ENCODE measurements around the gene KCNA2.

KCNA2 gene

DNA sequence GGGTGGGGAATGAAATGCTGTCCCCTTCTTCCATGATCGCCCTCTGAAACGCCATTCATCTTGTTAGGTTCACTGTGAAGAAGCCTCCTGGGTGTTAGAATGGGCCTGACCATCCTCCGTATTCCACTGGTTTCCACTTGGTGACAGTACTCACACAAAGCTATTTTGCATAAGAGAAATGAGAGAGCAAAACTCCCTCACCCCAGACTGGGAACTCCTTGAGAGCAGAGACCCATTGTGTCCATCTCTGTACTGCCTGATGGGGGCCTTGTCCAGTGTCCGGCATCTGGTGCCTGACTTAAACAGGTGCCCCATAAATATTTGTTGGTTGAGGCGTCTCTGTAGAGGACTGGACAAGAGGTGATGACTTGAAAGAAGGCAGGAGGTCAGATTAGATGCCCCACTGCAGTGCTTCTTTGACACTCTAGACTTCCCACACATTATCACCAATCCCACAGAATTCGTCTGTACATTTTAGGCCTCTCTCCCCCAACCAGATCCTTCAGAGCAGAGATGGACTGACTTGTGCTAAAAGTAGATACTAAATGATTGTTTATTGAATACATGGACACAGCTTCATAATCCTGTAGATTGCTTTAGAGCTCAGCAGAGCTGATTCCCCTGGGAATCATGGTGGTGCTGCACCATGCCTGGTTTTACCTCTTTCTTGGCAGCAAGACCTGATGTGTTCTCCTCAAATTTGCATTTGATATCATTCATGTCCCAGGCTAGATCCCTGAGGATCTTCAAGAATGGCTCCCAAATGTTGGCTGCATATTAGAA, 22.4 kb upstream of the KCNA2 start:
- DNase-seq (ENCODE audit: low read depth) = no peak

DNA sequence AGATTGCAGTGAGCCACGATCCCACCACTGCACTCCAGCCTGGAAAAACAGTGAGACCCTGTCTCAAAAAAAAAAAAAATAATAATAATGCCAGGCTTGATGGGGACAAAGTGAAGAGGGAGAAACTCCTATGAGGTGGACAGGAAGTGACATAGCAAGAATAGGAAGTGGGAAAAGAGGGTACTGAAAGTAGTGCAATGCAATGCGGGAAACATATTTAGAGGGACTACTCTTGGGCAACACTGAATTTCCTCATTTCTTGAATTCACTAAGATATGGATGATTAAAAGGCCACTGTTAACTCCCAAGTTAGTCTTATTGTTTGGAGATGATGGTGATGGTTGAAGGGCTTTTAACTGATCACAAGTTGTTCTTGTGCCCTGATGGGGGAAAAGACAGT, 21.6 kb upstream of the KCNA2 start:
- DNase-seq (ENCODE audit: low read depth) = no peak

DNA sequence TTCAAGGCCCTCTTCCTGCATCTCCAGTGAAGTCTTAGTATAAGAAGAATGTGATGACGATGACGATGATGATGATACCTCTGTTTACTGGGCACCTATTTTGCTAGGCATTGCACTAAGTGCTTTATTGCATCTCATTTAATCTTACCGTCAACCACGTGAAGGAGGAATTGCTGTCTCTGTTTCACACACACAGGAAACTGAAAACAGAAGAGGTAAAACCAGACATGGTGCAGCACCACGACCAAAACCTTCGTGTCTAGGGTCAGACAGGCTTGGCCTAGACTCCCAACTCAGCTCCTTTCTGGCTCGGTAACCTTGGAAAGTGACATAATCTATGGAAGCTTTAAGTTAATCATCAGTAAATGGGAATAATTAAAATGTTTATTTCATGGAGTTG, 20.7 kb upstream of the KCNA2 start:
- no peak for DNase-seq (ENCODE audit: low read depth)

DNA sequence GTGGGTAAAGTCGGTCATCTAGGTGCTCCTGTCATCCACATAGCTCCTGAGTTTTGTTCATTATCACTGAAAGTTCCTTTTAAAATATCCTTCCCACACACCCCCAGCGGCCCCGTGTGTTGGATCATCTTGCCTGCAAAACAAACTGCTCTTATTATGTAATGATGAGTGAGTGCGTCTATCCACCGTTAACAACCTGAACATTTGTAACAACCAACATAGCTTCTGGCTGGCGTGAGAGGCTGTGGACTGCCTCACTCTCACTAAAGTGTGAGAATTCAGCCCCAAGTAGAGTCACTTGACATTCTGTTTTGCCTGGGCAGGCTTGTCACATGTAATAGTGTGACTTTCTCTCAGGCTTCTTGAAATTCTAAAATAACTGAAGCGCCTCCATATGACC, 14.5 kb upstream of the KCNA2 start:
- no peak for DNase-seq (ENCODE audit: low read depth)

DNA sequence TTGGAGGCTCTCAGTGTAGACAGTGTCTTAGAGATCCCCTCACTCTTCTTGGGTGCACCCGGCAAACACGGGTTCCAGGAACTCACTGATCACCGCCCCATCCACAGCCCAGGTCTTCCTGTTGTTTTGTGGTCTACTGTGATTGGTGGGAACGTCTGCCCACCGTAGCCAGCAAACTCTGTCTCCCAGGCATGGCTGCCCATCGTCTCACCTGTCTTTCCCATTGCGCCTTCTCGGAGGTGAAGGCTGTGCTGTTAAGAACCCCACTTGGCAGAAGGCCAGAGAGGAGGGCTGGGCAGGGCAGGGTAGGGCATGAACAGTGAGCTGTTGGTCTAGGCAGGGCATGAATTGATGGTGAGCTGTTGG, 14.1 kb upstream of the KCNA2 start:
- no peak for DNase-seq (ENCODE audit: low read depth)

DNA sequence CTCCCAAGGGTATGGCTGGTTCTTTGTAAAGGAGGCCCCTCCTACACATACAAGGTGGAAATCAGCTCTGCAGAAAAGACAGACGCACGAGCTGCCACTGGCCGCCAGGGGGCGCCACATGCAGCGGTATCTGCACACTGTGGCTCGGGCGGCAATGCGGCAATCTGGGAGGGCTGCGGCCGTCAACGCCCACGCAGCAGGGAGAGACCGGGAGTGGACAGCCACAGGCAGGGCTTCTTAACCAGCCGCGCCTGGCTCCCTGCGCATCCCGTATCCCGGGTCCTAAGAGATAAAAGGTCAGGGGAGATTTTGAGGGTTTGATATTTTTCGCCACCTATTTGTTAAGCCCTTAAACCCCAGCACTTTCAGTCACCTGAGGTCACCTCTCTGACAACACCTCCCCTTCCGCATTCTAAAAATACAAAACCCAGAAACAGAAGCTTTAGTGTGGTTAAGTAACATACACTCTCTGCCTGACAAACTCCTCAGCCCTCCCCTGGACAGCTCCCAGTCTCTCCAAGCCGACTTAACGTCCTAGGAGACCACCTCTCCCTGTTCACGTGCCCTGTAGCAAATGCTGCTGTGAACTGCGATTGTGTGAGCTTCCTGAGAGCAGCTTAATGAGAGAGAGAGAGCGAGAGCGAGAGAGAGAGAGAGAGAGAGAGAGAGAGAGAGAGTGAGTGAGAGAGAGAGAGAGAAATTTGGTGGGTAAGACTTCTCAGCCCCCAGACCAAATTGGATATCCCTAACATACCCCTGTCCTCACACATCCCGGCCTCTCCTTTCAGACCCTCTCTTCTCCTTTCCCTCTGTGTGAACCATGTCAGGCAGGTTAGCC, 13.5 kb upstream of the KCNA2 start:
- no peak for DNase-seq (ENCODE audit: low read depth)

DNA sequence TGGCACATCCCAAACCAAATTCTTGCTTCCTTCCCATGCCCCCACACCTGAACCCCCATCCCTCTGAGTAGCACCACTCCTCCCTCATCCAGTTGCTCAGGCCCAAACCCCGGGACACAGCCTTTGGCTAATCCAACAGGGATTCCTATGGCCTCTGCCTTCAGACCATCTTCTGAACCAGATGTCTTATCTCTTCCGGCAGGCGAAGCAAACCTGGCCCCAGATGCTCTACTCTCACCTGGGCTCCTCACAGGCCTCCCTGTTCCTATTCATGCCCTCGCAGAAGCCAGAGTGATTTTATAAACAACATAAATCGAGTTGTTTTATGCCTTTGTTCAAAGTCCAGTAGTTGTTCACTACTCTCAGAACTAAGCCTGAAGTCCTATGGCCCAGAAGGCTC, 12.5 kb upstream of the KCNA2 start:
- no peak for DNase-seq (ENCODE audit: low read depth)

DNA sequence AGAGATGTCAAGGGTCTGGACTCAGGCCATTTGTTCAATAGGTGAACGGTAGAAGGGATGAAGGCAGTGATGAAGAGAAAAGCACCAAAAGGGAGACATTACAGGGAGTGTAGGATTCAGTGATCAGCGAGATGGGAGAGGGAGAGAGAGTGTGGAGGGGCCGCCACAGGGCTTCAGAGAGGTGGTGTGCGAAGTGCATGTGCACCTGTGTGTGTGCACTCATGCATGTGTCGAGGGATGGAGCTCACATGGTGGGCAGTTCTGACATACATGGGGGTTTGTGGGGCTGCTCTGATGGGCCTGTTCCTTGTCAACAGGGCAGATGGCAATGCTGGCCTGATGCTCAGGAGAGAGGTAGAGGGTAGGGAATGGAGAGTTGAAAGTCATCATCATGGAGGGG, 11.4 kb upstream of the KCNA2 start:
- DNase-seq (ENCODE audit: low read depth) = no peak

DNA sequence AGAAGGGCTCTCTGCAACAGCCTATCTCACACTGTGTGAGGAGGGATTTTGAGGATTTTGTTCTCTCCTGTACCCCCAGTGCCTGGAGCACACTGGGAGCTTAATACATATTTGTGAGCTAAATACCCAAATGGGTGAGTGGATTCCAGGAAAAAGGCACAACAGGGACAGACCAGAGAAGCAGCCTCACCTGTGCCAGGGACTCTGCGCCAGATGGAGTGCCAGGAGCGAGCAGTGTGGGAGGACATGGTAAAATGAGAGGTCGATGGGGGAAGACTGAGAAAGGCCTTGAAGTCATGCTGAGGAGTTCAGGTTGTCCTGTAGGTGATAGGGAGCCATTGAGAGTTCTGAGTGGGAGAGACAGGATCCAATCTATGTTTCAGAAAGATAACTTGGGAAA, 11.0 kb upstream of the KCNA2 start:
- no peak for DNase-seq (ENCODE audit: low read depth)

DNA sequence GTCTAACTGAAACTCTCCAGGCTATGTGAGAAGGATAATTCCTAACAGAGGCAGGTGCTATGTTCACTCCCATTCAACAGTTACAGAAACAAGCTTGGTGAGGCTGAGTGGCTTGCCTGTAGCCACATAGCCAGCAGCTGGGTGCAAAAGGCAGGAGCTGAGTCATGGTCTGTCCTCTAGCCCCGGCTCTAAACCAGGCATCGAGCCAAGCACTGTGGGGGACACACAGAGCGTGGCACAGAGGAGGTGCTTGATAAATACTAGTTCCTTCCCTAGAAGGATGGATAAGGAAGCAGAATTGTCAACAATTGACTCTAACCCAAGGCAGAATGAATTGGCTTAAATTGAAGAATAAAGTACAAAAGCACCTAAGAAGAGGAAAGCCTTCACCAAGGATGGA, 10.4 kb upstream of the KCNA2 start:
- DNase-seq (ENCODE audit: low read depth) = no peak

DNA sequence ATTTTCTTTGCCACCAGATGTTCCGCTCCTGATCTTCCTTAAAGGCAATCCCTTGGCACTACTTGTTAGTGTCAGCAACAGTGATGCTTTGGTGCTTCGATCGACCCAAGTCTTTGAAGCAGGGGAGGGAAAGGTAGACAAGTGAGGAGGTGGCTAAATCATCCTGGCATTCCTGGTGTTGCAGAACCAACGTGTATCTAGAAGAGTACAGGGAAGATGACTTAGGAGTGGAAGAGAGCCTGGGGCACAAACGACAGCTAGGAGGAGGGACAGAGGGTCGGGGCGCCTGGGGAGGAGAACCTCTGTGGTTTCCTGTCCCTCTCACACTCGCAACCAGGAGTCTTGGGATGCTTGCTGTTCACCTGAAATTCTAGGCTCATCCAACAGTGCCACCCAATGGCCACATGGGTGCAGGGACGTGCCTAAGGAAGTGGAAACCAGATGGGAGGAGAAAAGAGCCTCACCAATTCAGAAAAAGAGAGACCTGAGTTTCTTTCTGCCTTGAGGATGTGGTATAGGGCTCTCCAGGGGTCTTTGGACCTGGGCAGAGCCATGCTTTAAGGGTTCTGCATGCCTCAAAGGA, 9.5 kb upstream of the KCNA2 start:
- no peak for DNase-seq (ENCODE audit: low read depth)

DNA sequence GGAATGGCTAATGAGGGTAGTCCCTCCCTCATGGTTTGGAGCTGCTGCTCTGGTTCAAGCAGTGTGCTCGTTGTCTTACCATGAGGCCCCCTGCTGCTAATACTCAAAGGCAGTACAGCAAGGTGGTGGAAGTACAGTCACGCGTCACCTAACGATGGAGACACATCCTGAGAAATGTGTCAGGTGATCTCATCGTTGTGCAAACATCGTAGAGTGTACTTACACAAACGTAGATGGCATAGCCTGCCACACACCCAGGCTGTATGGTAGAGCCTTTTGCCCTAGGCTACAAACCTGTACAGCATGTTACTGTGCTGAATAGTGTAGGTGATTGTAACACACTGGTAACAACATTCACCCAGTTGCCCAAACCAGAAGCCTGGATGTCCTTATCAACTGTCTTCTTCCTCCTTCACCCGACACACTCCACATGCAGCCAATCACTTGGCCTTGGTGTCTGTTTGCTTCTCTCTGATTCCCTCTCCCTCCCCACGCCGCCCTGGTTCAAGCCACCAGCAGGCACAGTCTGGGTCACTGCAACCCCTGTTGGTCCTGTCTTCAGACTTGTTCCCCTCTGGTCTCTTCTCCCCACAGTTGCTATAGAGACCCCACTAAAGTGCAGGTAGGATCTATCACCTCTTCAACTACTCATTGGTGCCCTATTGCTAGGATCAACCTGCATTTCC, 6.0 kb upstream of the KCNA2 start:
- DNase-seq (ENCODE audit: low read depth) = no peak

DNA sequence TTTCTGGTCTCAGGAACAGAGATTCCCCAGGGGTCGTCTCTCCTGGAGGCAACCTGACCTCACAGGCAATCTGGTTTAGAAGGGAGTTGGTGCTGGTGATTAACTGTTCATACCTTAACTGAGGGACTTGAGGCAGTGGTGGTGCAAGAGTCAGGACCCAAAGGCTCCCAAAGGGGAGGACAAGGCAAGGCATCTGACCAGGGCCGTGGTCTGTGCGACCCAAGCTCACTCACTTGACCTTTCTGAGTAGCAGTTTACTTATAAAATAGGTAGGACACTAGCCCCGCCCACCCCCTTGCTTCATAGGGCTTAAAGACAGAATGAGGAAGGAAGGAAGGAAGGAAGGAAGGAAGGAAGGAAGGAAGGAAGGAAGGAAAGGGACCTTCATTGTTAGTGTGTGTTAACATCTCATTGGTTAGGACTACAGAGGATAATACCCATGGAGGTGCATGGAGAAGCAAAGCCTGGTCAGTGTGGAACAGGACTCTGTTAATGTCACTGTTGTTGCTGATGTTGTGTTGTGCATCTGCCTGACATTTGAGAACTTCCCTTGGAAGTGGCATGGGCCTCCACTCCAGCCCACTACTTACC, 4.6 kb upstream of the KCNA2 start:
- DNase-seq (ENCODE audit: low read depth) = no peak

DNA sequence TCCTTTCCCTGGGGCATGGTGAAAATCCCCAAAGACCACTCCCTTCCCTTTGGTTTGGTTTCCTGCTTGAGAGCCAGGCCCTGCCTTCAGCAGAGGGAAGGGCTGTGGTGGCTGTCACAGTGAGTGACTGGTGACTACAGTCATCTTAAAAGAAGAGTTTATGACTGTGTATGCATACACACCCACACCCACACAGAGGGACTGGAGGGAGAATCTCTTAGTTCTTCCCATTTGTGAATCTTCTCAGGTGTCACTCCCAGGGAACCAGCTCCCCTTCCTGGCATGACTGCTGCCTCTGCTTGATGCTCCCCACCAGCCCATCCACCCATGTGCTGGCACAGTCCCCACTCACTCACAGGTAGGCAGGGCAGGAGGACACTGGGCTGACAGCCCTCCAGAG, 3.9 kb upstream of the KCNA2 start:
- DNase-seq (ENCODE audit: low read depth) = no peak

DNA sequence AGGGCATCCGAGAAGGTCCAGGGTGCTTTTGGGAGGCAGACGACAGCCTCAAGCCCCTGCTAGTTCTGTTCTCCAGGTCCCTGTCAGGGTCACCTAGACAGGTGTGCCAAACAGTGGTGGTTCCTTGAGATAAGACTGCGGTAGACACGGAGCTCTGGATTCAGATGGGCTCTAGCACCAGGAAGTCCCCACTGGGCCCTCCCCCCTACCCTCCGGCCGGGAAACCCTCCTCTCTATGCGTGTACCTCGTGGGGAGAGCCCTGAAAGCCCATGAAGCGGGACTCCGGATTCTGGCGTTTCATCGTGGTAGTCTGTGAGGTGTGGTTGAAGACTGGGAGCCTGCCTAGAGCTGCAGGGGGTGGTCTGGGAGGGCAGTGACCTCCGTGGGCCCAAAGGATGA, 2.1 kb upstream of the KCNA2 start:
- DNase-seq (ENCODE audit: low read depth) = no peak

DNA sequence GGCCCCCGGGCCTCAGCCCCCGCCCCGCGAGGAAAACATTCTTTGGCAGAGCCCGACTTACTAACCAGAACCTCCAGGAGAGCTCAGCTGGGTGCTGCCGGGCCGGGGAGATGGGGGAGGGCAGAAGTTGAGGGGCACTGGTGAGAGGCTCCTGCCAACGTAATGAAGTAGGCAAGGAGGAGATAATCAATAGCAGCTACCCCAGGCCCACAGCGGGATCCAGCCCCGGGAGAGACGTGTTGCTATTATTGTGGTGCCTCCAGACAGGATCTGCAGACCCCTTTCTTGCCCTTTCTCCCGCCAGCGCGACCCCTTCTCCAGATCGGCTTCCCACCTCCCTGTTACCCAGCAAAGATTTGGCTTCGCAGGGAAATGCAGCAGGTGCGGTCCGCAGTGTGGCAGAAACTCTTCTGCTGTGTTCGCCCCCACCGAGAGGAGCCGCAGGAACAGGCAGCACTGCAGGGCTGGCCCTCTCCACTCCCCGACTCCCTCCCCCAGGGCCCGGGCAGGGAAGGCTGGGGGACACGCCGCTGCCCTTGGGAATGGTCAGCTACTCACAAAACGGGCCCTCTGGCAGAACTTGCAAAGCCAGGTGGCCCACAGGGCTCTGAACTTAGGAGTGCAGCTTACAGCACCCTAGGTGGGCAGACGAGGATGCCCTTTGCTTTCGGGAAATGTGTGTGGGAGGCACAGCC, 1.5 kb upstream of the KCNA2 start:
- no peak for DNase-seq (ENCODE audit: low read depth)

DNA sequence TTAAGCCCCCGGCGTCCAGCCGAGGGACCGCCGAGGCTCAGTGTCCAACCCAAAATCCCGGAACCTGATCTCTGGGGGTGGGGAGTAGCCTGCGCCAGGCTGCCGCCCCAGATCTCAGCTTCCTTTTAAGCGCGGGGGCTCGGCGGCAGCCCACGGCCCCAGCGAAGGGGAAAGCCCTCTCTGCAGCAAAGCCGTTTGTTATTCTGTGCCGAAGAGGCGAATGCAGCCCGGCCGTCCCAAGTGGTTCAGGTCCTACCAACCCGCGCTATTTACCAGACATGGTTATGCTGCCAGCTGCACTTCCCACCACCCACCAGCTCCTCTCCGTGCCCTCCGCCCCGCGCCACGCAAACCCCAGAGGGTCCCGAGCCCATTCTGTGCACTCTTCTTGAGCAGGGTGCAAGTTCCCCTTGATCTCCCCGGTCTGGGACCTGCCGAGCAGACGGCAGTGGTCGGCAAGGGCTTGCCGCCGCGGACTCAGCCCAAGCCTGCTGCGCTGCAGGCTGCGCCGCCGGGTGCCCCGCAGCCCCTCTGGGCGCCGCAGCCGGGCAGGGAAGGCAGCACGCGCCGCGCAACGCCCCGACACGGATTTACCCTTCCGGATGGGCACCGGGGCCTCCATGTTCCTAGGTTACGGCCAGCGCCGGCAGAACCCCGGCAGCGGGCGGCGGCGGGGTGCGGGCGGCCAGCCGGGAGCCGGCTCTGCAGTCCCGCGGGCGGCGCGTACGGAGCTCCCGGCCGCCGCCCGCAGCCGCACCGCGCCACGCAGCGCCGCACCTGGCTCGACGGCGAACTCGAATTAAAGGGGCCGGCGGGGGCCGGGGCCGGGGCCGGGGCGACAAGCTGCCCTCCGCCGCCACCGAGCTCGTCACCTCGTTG, 738 bp upstream of the KCNA2 start:
- no peak for DNase-seq (ENCODE audit: low read depth)

DNA sequence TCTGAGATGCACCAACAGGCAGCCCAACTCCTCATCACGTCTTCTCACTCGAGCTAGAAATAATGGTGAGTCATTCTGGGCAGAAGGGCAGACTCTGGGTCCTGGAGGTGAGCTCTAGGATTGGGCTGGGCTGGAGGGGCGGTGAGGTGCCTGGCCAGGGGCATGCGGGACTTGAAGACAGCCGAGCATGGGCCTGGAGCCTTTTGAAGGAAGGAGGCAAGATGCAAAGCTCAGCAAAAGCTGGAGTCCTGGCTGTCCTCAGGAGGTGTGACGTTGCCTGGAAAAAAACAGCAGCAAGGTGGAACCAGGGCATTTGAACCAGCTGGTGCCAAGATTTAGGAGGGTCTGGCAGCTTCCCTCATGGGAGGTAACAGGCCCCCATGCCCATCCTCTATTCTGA, 712 bp downstream of the KCNA2 start:
- DNase-seq (ENCODE audit: low read depth) = no peak

DNA sequence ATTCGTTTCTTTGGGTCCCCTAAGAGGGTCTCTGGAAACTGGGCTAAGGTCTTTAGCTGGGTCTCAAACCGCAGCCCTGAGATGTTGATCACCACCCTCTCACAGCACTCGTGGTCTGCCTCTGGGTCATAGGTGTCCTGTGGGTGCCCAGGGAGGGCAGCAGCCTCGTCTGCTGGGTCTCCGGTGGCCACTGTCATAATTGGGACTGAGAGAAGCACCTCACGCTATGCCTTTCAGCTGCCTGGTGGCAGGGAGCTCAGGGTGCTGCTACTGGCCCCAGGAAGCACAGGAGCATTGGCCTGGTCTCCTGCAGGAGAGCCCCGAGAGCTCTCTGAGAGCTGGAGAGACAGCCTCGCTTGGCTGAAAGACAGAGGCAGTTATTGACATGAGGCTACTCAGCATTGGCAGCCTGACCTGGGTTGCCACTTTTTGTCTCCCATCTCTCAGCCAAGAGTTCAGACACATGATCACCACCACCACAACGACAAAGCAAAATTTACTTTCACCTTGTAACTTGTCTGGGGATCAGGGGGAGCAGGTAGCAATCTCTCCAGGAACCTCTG, 1.5 kb downstream of the KCNA2 start:
- no peak for DNase-seq (ENCODE audit: low read depth)

DNA sequence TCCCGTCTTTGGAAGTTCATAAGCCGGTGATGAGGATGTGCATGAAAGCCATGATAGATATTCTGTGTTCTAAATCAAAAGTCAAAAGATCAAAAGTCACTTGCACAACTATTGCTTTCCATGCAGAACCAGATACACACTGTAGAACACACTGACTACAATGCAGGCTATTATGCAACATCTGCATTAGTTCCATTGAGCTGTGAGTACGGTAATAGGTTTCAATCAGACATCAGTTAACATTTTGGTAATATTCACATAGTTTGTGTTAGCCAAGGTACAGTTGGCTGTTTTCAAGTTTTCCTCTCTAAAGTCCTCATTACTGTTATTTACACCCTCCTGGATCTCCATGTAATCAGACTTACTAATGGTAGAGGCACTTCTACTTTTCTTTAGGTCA, 3.1 kb downstream of the KCNA2 start:
- DNase-seq (ENCODE audit: low read depth) = no peak
